ENCODE data around the gene PTPRT.

DNA sequence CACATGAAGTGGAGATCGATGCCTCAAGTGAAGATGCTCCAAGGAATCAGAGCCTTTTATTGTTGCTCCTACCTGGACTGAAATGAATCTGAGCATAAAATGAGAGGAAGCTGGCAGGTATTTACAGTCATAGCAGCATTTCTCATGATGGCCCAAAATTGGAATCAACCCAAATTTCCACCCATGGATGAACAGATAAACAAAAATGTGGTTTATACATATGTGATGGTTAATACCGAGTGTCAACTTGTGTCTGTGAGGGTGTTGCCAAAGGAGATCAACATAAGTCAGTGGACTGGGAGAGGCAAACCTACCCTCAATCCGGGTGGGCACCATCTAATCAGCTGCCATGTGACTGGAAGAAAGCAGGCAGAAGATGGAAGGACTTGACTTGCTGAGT lies 178.2 kb downstream of the PTPRT start:
- TF ChIP-seq, protein P1, sequence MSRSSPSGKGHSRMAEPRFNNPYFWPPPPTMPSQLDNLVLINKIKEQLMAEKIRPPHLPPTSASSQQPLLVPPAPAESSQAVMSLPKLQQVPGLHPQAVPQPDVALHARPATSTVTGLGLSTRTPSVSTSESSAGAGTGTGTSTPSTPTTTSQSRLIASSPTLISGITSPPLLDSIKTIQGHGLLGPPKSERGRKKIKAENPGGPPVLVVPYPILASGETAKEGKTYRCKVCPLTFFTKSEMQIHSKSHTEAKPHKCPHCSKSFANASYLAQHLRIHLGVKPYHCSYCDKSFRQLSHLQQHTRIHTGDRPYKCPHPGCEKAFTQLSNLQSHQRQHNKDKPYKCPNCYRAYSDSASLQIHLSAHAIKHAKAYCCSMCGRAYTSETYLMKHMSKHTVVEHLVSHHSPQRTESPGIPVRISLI (CRISPR knock-in tag; IDR thresholded peaks at IDR 0.05; ENCODE audit: borderline replicate concordance): no peak
- TF ChIP-seq, protein P2, sequence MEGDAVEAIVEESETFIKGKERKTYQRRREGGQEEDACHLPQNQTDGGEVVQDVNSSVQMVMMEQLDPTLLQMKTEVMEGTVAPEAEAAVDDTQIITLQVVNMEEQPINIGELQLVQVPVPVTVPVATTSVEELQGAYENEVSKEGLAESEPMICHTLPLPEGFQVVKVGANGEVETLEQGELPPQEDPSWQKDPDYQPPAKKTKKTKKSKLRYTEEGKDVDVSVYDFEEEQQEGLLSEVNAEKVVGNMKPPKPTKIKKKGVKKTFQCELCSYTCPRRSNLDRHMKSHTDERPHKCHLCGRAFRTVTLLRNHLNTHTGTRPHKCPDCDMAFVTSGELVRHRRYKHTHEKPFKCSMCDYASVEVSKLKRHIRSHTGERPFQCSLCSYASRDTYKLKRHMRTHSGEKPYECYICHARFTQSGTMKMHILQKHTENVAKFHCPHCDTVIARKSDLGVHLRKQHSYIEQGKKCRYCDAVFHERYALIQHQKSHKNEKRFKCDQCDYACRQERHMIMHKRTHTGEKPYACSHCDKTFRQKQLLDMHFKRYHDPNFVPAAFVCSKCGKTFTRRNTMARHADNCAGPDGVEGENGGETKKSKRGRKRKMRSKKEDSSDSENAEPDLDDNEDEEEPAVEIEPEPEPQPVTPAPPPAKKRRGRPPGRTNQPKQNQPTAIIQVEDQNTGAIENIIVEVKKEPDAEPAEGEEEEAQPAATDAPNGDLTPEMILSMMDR (CRISPR knock-in tag; IDR thresholded peaks at IDR 0.05): no peak
- no peak for TF ChIP-seq ZNF557 (CRISPR knock-in tag; IDR thresholded peaks at IDR 0.05)
- no peak for TF ChIP-seq FOXJ3 (CRISPR knock-in tag; IDR thresholded peaks at IDR 0.05; ENCODE audit: borderline replicate concordance)
- no peak for TF ChIP-seq EZH2 (conservative IDR thresholded peaks at IDR 0.05; ENCODE audit: low read depth, low read length)
- no peak for TF ChIP-seq ARID2 (CRISPR knock-in tag; IDR thresholded peaks at IDR 0.05; ENCODE audit: borderline replicate concordance)
- no peak for TF ChIP-seq ZFX (CRISPR knock-in tag; IDR thresholded peaks at IDR 0.05; ENCODE audit: low read depth)
